PFSK-1 (cell line): ENCODE measurements around the gene SVOPL.

Source experiments
- FOXP2 ChIP-seq: optimal IDR thresholded peaks from 2 replicates; pipeline ENCODE3; 2011; ENCODE audit warnings: borderline replicate concordance, control low read depth, inconsistent platforms; ENCODE audit not compliant: insufficient read depth; ENCODE audit errors: extremely low read length, extremely low read depth
- POLR2AphosphoS5 ChIP-seq: IDR thresholded peaks from 2 replicates; pipeline ENCODE4 v1.6.1; 2012; ENCODE audit warnings: low read depth, mild to moderate bottlenecking, control low read depth, low read length, moderate library complexity
- REST ChIP-seq, 2 experiments: IDR thresholded peaks; 2 replicates each; pipeline versions ENCODE4 v1.6.1 to v1.8.0; 2011 to 2012; ENCODE audit warnings: low read depth in 2 of 2, low read length in 2 of 2, control low read depth in 1 of 2, inconsistent platforms in 1 of 2, mild to moderate bottlenecking in 1 of 2, moderate library complexity in 1 of 2; ENCODE audit not compliant: insufficient read depth in 1 of 2
- SIN3A ChIP-seq: IDR thresholded peaks from 2 replicates; pipeline ENCODE4 v1.6.1; 2012; ENCODE audit warnings: mild to moderate bottlenecking, low read length, moderate library complexity, borderline replicate concordance; ENCODE audit not compliant: insufficient read depth
- TAF1 ChIP-seq: IDR thresholded peaks from 2 replicates; pipeline ENCODE4 v1.6.1; 2012; ENCODE audit warnings: low read length, control low read depth, borderline replicate concordance; ENCODE audit not compliant: insufficient read depth

Gene SVOPL

GRCh38 chr7:138679793-138680192 is 21.4 kb downstream of the SVOPL start:
- TF ChIP-seq TAF1, result no peak
- TF ChIP-seq POLR2AphosphoS5, result no peak
- no peak for TF ChIP-seq FOXP2
- no peak for TF ChIP-seq REST (IDR thresholded peaks at IDR 0.05; ENCODE audit: insufficient read depth in 1 of 2, low read depth in 2 of 2, low read length in 2 of 2)
- no peak for TF ChIP-seq SIN3A

GRCh38 chr7:138670594-138670993 is 30.6 kb downstream of the SVOPL start:
- TF ChIP-seq SIN3A (no peak), POLR2AphosphoS5 (no peak), TAF1 (no peak), REST (IDR thresholded peaks at IDR 0.05; ENCODE audit: insufficient read depth in 1 of 2, low read depth in 2 of 2, low read length in 2 of 2) (no peak), FOXP2 (no peak)

GRCh38 chr7:138669364-138669763 is 31.8 kb downstream of the SVOPL start:
- TF ChIP-seq SIN3A (no peak), POLR2AphosphoS5 (no peak), TAF1 (no peak), REST (IDR thresholded peaks at IDR 0.05; ENCODE audit: insufficient read depth in 1 of 2, low read depth in 2 of 2, low read length in 2 of 2) (no peak), FOXP2 (no peak)

GRCh38 chr7:138668946-138669345 is 32.2 kb downstream of the SVOPL start:
- TF ChIP-seq SIN3A (no peak), REST (IDR thresholded peaks at IDR 0.05; ENCODE audit: insufficient read depth in 1 of 2, low read depth in 2 of 2, low read length in 2 of 2) (no peak), POLR2AphosphoS5 (no peak), FOXP2 (no peak), TAF1 (no peak)

- no peak for TF ChIP-seq FOXP2
- no peak for TF ChIP-seq REST (IDR thresholded peaks at IDR 0.05; ENCODE audit: insufficient read depth in 1 of 2, low read depth in 2 of 2, low read length in 2 of 2)
- no peak for TF ChIP-seq SIN3A
- no peak for TF ChIP-seq TAF1
- TF ChIP-seq POLR2AphosphoS5, result no peak
These were observed 32.9 kb downstream of the SVOPL start for GRCh38 chr7:138668229-138668596.
